GM19455 (cell line): ENCODE results near the gene ACBD4.

Experiments
- ATAC-seq: cut with Tn5 transposase; IDR thresholded peaks from one replicate; pipeline ENCODE4 v1.9.1; 2021; ENCODE audit not compliant: unreplicated experiment

ACBD4 gene

DNA sequence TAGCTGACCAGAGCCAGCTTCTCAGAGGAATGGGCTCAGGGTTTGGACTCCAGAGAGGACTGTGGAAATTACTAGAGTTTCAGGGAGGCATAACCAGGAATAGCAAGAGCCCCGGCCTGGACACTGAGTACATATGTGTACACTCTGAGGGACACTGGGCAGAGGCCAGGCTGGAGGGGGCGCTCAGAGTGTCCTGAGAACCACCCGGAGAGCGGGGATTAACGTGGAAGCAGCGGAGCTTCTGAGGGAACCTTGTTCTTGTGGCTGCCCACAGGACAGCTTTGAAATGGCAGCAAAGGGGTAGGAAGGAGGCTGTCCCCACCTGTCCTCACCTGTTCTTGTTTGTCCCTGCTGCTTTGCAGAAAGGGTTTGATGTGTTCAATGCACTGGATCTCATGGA lies 31.0 kb upstream of the ACBD4 start:
- ATAC-seq, result no peak

DNA sequence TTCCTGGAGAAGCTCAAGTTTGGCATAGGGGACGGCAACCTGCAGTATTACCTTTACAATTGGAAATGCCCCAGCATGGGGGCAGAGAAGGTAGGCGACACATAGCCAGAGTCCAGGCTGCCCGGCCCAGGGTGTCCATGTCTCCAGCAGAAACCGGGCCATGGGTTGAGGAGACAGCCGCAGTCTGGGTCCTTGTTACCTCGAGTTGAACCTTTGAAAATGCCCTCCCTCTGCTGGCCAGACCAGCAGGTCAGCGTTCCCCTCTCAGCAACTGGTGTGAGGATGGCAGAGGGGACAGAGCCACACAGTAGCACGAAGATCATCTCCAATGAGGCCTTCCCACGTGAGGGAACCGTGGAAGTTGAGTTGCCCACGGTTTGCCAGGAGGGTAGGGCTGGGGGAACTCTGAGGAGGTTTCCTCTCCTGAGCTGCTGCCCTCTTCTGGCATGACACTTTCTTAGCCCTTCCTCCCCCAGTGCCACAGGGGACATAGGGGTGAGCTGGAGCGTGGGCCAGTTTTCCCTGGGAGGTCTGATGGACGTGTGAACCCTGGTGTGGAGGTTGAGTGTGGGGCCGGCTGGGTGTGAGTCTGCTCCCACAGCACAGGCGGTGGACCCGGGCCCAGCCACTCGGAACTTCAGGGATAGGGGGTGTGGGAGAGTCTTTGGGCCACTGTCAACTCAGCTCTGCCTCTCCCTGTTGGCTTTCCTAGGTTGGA lies 30.4 kb upstream of the ACBD4 start:
- no peak for ATAC-seq

DNA sequence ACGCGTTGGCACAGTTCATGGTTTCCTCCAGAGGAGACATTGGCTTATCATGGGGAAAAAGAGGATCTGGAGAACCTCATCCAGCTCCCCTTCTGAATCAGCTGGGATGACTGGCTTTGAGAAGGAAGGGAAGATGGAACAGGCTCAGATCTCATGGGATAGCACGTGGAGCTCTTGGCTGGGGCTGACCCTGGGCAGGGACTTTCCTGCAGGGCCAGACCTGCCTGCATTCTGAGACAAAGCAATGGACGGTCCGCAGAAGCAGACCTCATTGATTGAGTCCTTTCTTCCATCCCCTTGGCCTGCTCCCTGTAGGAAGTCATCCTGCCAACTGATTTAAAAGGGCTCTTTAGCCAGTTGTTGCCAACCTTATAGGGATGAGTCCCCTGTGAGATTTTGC lies 29.4 kb upstream of the ACBD4 start:
- ATAC-seq, result no peak

DNA sequence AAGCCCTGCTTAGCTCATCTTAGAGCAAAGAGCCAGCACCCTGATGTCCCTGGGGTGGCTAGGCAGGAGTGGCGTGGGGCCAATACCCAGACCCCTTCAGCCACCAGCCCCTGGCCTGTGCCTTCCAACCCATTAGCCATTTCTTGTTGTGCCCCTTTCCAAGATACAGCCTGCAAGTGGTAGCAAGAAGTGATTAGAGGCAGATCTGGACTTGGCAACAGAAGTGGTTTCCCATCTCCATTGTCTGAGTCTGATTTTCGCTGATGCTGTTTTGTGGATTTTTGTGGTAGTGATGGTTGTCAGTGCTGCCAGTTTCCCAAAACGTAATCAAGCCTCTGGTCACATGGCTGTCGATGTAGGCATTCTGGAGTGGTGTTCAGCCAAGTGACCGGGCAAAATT lies 28.9 kb upstream of the ACBD4 start:
- no peak for ATAC-seq

DNA sequence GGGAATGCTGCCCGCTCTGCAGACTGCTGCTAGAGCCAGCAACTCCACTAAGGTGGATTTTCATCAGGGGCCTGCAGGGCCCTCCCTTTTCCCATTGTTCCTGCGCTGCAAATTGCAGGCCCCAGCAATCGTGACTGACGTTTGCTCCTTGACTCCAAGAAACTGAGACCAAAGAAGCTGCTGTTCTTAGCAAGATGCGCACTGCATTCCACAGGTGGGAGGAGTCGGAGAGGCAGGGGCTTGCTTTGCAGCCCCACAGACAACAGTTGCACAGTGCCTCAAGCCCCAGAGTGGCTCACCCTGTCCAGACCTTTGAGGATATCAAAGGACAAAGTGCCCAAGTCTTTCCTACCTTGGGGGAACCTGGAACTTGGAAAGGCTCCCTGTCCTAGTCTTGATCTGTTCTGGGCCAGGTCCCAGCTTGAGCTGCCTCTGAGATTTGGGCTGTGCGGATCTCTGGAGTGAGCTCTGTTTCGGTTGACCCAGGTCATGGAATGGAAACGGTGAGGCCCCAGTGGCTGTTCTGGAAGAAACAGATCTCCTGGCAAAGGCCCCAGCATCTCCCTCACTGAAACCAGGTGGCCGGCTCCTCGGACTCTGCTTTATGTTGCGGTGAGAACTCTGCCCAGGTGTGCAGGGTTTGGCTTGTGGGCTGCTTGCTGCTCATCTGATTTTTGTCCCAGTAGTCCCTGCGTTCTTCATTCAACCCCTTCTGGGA lies 28.0 kb upstream of the ACBD4 start:
- no peak for ATAC-seq

DNA sequence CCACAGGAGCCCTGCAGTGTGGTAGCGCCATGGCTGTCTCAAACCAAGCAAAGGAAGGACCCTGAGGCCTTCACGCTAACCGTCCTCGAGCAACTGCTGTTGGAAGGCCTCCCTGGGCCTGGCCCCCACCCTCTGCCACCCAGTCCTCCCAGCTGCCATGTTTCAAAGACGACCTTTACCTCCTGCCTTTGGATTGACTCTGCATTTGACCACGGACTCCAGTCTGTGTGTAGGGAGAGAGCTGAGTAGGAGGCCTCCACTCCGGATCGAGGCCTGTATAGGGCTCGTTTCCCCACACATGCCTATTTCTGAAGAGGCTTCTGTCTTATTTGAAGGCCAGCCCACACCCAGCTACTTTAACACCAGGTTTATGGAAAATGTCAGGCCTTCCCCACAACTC lies 27.4 kb upstream of the ACBD4 start:
- no peak for ATAC-seq

DNA sequence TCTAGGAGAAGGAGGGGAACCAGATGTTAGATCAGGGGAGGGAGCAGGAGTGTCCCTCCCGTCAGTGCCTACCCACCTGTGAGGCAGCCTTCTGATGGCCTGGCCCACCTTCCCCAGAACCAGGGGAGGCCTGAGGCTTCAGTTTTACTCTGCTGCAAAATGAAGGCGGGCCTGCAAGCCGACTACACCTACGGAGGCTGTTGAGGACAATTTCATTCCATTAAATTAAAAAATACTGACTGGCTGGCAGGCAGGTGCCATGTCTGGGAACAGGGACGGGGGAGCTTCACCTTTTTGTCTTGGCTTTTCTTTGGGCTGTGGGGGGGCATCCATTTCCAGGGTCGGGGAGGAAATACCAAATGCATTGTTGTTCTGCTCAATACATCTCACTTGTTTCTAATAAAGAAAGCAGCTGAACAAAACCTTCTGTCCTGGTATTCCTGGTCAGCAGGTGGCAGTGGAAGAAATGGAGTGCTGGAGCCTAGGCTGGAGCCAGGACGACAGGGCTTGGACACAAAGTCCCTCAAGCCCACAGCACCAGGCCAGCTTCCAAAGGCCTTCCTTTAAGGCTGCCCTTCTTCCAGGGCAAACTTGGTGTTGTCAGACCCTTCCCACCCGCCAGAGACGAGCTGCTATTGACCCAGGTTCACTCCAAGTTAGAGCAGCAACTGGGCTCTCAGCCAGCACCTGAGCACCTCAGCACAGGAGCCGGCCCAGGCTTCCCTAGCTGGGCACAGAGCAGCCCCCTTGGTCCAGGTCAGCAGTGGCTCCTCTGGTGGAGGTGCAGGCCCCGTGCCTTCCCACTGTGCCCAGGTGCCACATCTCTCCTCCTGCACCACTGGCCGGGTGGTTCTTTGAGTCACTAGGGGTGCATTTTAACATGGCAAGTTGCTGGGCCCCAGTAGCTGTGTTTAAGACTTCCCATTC lies 26.6 kb upstream of the ACBD4 start:
- no peak for ATAC-seq

DNA sequence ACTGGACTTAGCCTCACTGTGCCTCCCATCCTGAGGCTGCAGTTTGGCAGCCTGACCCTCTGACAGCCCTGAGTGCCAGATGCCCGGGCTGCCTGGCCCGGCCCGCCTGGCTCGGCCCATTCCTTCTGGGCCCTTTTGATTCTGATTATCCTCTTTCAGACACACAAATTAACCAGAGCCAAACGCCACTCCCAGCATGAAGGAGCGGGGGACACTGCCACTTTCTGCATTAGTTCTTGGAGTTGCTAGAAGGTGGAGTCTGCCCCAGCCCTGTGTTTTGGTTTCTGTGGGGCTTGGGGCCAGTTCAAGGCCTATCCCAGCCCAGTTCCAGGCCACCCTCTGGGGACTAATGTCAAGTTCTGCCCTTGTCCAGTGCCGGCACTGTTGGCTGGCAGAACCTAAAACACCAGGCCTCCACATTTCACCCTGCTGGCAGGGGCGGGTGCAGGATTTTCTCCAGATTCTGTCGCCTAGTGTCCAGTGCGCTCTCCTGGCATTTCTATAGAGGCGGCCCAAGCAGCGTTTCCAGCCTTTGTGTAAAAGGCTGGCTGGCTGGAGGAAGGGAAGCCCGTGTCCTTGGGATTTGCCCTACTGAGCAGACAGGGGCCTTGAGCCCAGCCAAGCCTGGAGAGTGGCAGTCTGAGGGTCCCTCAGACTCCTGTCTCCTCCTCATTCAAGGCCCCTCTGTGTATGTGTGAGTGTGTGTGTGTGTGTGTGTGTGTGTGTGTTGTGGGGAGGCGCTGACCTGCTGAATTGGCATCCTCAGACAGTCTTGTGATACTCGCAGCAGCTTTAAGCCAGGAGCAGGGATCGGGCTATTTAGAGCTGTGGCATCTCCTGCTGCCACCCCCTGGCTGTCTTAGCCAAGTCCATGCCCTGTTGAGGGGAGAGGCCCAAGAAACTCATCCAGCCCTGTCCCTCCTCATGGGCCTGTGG lies 24.5 kb upstream of the ACBD4 start:
- ATAC-seq, result no peak

DNA sequence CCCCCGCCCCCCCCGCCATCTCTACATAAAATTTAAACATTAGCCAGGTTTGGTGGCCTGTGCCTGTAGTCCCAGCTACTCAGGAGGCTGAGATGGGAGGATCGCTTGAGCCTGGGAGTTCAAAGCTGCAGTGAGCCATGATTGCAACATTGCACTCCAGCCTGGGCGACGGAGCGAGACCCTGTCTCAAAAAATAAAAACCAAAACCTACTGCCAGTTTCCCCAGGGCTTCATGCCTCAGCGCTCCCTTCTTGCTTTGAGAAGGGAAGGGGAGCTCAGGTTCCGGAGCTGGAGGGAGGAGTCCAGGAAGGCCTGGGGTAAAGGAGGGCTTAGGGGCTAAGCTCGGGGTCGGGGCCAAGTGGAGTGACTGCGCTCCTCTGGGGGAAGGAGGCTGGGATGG lies 23.6 kb upstream of the ACBD4 start:
- ATAC-seq, result no peak

DNA sequence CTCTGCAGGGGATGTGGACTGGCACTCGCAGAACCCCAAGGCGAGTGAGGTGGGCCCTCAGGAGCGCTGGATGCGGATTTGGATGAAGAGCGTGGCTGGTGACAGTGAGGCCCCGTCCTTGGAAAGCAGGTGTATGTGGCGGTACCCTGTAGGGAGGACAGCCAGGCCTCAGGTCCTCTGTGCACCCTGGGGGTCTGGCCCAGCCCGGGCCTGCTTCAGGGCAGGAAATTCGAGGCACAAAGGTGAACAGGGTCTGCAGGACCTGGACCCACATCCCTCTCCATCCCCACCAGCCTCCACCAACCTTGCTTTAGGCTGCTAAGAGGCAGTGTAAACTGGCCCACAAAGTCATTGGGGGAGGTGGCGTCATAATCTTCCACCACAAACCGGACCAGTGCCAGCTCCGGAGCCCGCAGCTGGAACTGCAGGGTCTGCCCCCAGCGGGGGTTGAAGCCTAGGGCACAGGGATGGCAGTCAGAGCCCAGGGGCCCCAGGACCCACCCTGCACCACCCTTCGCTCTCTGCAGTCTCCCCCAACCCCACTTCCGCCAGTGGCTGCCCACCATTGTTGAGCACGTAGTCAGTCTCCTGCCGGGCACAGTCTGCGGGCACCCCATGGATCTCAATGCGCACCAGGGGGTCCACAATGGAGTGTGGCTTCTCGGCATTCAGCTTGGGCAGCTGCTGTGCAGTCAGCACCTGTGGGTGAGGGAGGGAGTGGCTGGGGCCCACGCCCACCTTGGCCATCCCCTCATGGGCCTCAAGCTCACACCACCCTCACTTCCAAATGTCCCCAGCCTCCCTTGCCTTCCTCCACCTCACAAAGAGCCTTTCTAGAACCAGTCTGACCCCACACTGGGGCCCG lies 22.7 kb upstream of the ACBD4 start:
- ATAC-seq, result no peak

DNA sequence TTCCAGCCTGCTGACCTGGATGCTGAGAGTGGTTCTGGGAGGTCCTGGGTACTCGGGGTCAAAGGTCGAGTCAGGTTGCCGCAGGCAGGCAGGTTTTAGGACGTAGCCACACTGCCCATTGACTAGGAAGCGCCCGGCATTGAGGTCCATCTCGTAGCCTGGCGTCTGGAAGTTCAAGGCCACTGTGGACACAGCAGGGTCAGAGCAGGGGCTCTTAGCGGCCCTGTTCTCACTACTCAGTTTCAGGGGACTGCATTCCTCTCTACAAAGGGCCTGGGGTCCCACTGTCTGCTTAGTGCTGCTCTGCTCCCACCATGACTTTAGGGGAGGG lies 22.1 kb upstream of the ACBD4 start:
- no peak for ATAC-seq

DNA sequence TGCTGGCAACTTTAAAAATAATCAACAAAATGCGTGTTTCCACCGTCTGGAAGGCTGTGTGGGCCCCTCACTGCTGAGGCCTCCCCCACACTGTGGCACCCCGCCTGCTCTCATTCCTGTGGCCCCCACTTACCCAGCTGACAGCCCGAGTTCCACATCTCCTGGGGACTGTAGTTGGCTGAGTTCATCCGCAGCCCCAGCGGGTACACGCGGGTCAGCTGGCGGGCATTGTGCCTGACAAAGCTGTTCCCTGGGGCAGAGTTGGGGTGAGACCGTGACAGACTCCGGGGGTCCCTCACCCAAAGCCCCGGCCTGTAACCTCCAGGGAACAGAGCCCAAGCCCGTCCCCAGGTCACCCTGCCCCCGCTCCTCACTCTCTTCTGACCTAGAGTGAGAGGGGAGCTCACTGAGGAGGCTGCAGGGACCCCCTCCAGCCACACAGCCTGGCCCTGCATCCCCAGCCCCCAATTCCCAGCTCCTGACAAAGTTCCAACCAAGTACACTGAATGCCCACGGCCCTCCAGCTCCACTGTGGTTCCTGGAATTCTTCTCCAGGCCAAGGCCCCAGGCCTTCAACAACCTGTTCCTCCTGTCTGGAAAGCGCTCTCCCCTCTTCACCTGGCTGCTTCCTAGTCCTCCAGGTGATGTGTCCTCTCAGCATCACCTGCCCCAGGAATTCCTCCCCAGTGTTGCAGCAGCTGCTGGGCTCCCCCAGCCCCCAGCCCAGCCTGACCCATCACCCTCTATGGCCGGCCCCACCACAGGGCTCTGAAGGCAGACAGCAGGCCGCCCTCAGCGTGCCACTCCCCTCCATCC lies 21.2 kb upstream of the ACBD4 start:
- ATAC-seq, result no peak

DNA sequence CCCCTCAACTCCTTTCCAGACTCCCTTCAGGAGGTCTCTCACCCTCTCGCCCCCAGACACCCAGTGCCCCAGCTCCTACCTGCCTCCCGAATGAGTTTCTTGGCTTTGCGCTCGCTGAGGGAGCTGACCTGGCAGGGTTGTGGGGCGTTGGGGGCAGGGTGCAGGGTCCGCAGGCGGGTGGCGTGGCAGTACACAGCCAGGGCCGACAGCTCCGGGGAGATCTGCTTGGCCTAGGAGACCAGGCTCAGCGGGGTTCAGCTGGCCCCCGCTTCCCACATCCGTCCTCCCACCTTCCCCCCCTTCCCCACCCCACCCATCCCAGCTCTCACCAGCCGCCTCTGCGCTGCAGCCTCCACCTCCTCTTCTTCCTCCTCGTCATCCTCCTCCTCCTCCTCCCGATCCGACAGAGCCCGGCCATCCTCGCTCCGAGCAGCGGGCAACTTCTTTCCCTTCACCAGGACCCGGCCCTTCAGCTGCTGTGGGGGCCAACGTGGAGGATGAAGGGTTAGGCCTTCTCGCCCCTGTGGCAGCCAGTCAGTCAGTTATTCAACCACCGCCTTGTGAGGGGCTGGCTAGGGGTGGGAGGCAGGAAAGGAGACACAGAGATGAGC lies 20.4 kb upstream of the ACBD4 start:
- no peak for ATAC-seq

DNA sequence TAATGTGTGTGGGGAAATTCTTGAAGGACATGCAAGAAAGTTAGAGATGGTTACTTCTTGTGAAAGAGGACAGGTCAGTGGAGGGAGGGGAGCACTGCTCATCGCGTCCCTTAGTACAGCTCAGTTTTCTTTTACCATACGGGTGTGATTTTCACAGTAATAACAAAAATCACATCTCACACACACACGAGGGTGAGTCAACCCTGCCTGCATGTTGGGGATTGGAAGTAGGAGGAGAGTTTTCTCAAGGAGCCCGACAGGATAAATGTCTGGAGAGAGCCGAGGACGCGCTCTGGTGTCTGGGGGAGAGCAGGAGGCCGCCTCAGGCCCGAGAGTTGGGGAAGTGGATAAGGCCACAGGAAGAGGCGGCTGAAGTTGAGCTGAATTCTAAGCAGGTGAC lies 19.6 kb upstream of the ACBD4 start:
- no peak for ATAC-seq

DNA sequence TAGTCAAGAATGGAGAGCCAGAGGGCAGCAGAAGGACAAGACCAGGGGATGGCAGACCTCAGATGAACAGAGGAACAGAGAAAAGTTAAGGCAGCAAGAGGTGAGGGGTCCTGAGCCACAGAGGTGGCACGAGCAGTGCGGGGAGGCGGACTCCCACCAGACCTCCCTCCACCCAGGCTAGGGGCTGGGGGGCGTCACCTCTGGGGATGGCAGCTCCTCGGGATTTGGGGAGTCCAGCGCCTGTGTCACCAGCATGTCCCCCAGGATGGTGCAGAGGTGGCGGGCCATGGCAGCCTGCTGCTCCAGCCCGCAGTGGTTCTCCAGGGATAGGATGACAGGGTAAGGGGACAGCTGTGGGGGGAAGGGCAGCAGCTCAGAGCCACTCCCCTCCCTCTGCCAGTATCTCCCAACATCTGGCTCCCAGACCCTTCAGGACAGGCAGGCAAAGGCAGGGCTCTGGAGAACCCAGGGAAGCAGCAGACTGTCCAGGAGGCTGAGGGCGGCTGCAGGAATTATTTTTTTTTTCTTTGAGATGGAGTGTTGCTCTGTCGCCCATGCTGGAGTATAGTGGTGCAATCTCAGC lies 19.0 kb upstream of the ACBD4 start:
- no peak for ATAC-seq

DNA sequence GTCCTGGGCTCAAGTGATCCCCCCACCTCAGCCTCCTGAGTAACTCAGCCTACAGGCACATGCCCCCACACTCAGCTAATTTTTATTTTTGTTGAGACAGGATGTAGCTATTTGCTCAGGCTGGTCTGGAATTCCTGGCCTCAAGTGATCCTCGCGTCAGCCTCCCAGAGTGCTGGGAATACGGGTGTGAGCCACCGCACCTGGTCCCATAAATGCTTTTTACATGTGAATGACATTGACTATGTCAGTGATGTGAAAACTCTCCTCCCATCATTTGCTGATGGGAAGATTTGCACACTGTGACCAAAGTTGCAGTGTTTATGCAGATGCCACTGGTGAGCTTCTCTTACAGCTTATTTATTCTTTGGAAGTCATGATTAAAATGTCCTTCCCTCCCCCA lies 18.2 kb upstream of the ACBD4 start:
- ATAC-seq, result no peak

DNA sequence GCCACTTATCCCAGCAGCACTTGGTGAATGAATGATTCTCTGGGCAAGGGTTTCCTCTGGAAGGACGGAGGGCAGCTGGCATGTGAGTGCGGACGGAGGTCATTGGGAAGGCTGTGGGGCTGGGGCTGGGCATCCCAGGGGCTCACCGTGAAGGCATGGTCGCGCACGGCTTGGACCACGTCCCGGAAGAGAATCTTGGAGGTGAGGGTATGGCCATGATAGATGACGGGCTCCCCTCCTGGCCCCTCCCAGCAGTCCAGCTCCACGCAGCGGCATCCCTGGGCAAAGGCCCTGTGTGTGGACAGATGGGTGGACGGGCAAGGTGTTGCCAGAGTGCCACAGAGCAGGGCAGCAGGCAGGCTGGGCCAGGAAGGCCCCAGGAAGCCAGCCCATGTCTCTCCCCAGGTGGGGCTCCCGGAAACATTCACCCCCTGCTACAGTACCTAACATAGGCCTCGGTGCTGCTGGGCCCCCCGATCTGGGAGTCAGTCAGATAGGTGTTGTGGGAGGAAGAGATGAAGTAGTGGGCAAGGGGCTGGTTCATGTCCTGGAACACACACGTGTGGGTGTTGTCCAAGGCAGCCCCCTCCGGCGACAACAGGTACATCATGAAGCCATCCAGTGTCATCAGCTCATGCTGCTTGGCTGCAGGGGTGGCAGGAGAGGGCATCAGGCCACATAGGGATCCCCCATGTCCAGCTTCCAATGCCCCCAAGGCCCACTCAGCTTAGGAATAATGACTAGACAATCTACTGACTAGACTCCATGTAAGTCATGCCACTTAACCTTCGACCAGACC lies 17.4 kb upstream of the ACBD4 start:
- ATAC-seq, result no peak
